Measurements from ENCODE around the gene RGS3.
"Not testable (repeated sequence)": the region's sequence is repeated elsewhere in the genome, so short reads cannot be mapped to it uniquely, and the experiment has no call there.

RGS3 gene

GRCh38 chr9:113485761-113486115, 22.2 kb downstream of the RGS3 start:
- H3K27me3 ChIP-seq (ENCODE audit: insufficient read depth, poor library complexity, severe bottlenecking) = no peaks in the 10 kb centered on the region
- H3K4me3 ChIP-seq (replicated peaks; ENCODE audit: insufficient read depth, low read length) = no peak overlapping the region
- no peak for TF ChIP-seq GABPA (IDR thresholded peaks at IDR 0.05; ENCODE audit: low read depth)
- DNase-seq (ENCODE audit: low read depth in 1 of 2, low spot score in 1 of 2) = no peak
- no peak overlapping the region for H3K27ac ChIP-seq (replicated peaks)

- H3K27me3 ChIP-seq (ENCODE audit: insufficient read depth, poor library complexity, severe bottlenecking) = no peaks in the 10 kb centered on the region
- no peak for TF ChIP-seq SPI1 (IDR thresholded peaks at IDR 0.05; ENCODE audit: borderline replicate concordance, low read depth)
- no peak for DNase-seq (ENCODE audit: low read depth in 1 of 2, low spot score in 1 of 2)
- no peak overlapping the region for H3K27ac ChIP-seq (replicated peaks)
- no peak overlapping the region for H3K4me3 ChIP-seq (replicated peaks; ENCODE audit: insufficient read depth, low read length)
Measured at GRCh38 chr9:113486327-113486726, 22.8 kb downstream of the RGS3 start.

DNA sequence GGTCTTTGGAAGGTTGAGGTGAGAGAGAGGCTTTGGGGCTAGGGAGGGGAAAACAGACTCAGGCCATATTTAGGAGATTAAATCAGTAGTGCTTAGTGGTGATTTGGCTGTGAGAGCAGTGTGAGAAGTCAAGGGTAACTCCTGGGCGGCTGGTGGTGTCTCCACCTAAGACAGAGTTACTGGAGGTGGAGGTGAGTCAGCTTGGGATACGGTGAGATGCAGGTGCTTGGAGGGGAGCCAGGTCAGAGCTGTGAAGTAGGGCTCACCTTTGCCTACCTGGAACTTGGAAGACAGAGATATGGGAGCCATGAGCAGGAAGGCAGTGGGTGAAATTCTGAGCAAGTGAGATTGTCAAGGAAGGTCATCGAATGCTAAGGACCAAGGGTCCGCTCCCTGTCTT, 24.5 kb downstream of the RGS3 start:
- no peak for TF ChIP-seq POLR2AphosphoS5 (IDR thresholded peaks at IDR 0.05; ENCODE audit: low read depth)
- no peak for TF ChIP-seq REST (IDR thresholded peaks at IDR 0.05; ENCODE audit: insufficient replicate concordance, low read depth)
- no peak for TF ChIP-seq SPI1 (IDR thresholded peaks at IDR 0.05; ENCODE audit: borderline replicate concordance, low read depth)
- no peak for TF ChIP-seq GABPA (IDR thresholded peaks at IDR 0.05; ENCODE audit: low read depth)
- TF ChIP-seq, protein P1, sequence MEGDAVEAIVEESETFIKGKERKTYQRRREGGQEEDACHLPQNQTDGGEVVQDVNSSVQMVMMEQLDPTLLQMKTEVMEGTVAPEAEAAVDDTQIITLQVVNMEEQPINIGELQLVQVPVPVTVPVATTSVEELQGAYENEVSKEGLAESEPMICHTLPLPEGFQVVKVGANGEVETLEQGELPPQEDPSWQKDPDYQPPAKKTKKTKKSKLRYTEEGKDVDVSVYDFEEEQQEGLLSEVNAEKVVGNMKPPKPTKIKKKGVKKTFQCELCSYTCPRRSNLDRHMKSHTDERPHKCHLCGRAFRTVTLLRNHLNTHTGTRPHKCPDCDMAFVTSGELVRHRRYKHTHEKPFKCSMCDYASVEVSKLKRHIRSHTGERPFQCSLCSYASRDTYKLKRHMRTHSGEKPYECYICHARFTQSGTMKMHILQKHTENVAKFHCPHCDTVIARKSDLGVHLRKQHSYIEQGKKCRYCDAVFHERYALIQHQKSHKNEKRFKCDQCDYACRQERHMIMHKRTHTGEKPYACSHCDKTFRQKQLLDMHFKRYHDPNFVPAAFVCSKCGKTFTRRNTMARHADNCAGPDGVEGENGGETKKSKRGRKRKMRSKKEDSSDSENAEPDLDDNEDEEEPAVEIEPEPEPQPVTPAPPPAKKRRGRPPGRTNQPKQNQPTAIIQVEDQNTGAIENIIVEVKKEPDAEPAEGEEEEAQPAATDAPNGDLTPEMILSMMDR (IDR thresholded peaks at IDR 0.05; ENCODE audit: insufficient read depth, low read length) = no peak
- H3K27me3 ChIP-seq (ENCODE audit: insufficient read depth, poor library complexity, severe bottlenecking) = no peaks in the 10 kb centered on the region
- H3K4me3 ChIP-seq (replicated peaks; ENCODE audit: insufficient read depth, low read length) = no peak overlapping the region
- no peak for DNase-seq (ENCODE audit: low read depth in 1 of 2, low spot score in 1 of 2)
- no peak overlapping the region for H3K27ac ChIP-seq (replicated peaks)

DNA sequence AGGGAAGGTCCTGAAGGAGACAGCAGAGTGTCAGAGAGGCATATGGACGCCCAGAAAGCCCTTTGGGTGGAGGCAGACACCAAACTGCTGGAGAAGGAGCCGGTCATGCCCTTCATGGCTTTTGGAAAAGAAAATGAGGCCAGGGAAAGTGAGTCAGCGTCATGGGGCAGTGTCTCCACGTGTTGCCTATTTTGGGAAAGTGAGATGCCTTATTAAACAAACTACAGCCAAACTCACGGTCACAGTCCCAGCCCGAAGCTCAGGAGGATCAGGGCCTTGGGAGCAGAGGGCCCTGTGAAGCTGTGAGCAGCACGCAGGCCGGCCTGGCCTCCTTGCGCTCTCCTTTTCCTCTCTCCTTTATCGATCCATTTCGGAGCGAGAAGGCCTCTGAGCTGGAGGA, 25.0 kb downstream of the RGS3 start:
- Histone ChIP-seq H3K27ac (replicated peaks) (no peak overlapping the region), H3K27me3 (ENCODE audit: insufficient read depth, poor library complexity, severe bottlenecking) (no peaks in the 10 kb centered on the region), H3K4me3 (replicated peaks; ENCODE audit: insufficient read depth, low read length) (no peak overlapping the region)
- TF ChIP-seq, protein P1 (IDR thresholded peaks at IDR 0.05; ENCODE audit: insufficient read depth, low read length) = no peak
- TF ChIP-seq SPI1 (IDR thresholded peaks at IDR 0.05; ENCODE audit: borderline replicate concordance, low read depth) = no peak
- no peak for TF ChIP-seq GABPA (IDR thresholded peaks at IDR 0.05; ENCODE audit: low read depth)
- no peak for TF ChIP-seq POLR2AphosphoS5 (IDR thresholded peaks at IDR 0.05; ENCODE audit: low read depth)
- TF ChIP-seq REST (IDR thresholded peaks at IDR 0.05; ENCODE audit: insufficient replicate concordance, low read depth) = no peak
- no peak for DNase-seq (ENCODE audit: low read depth in 1 of 2, low spot score in 1 of 2)

- not testable (repeated sequence) for H3K4me3 ChIP-seq (replicated peaks; ENCODE audit: insufficient read depth, low read length); H3K27me3 ChIP-seq (ENCODE audit: insufficient read depth, poor library complexity, severe bottlenecking); H3K27ac ChIP-seq (replicated peaks); DNase-seq (ENCODE audit: low read depth in 1 of 2, low spot score in 1 of 2)
Measured at GRCh38 chr9:113491147-113491546, 27.6 kb downstream of the RGS3 start.
